ENCODE results near the gene FSTL5. TPM values are rescaled to one million over a fixed set of nuclear protein-coding genes. Genes with fewer than 3 reads are reported as not detected.

Gene FSTL5
- total RNA-seq, 1 experiment from 2014 or later, result not detected

DNA sequence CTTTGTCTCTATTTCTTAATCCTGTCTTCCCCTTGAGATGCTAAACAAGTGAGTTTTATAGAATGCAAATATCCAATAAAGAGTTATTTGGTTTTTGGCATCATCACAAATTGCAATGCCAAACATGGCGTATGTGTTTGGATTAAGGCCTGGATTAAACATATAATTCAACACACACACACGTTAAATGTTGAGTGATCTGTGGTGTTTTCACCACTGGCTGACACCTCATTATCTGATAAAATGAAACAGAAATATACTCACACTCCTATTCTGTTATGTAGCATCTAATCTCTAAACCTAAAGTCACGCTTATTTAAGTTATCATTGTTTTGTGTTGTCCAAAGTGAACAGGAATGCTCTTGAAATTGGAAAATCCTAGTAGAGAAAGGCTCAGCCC is 506.2 kb downstream of the FSTL5 start:
- H4K20me1 ChIP-seq (ENCODE audit: control insufficient read depth, insufficient read depth, insufficient read length), result no peaks in the 10 kb centered on the region
- H3K23me2 ChIP-seq (ENCODE audit: insufficient read length, low read depth, low read length, poor library complexity, severe bottlenecking), result no peaks in the 10 kb centered on the region
- WGBS (ENCODE audit: extremely low coverage, insufficient read length, low lambda C conversion rate), result no CpG with 5 or more reads among the region's 3 CpGs
- Mint-ChIP-seq H3K9me3 (no peaks in the 10 kb centered on the region), H3K36me3 (ENCODE audit: insufficient read depth in 1 of 3, low read depth in 3 of 3) (no peaks in the 10 kb centered on the region), H3K27me3 (ENCODE audit: low read depth) (no peaks in the 10 kb centered on the region; the same call in 1 of the 2 replicates), H3K4me1 (peaks cover 0 to 2% of the 10 kb centered on the region in 2 experiments; a peak in 1 of 4 replicates), H3K4me3 (no peak overlapping the region), H3K27ac (no peak overlapping the region)
- no peaks in the 10 kb centered on the region for H3K9me3 ChIP-seq (ENCODE audit: control insufficient read depth, low read depth, low read length)
- DNase-seq, result no peak
- TF ChIP-seq CTCF (conservative IDR thresholded peaks at IDR 0.05), result no peak
- no peak overlapping the region for H3K56ac ChIP-seq (ENCODE audit: insufficient read length, low read depth, low read length)
- H3K27ac ChIP-seq (ENCODE audit: insufficient read length, low read depth, low read length), result no peak overlapping the region
- no peak overlapping the region for H2BK12ac ChIP-seq (ENCODE audit: insufficient read length, low read depth, low read length)
- H2BK5ac ChIP-seq (ENCODE audit: insufficient read length, low read length), result no peak overlapping the region
- H3K27me3 ChIP-seq (ENCODE audit: insufficient read depth, low read length), result no peaks in the 10 kb centered on the region
- H2AFZ ChIP-seq (ENCODE audit: low read length), result no peak overlapping the region
- H3K23ac ChIP-seq (ENCODE audit: insufficient read length, low read depth, low read length), result no peak overlapping the region
- H2AK5ac ChIP-seq (ENCODE audit: insufficient read length, low read length), result no peak overlapping the region
- no peak overlapping the region for H3T11ph ChIP-seq (ENCODE audit: low read length)
- no peak overlapping the region for H3K18ac ChIP-seq (ENCODE audit: insufficient read length, low read depth, low read length)
- no peak overlapping the region for H4K5ac ChIP-seq (ENCODE audit: insufficient read length, low read depth, low read length)
- no peak overlapping the region for H2BK15ac ChIP-seq (ENCODE audit: low read depth, low read length)
- no peak overlapping the region for H4K8ac ChIP-seq (replicated peaks; ENCODE audit: insufficient read length, low read depth, low read length)
- no peaks in the 10 kb centered on the region for H3K79me1 ChIP-seq (ENCODE audit: insufficient read depth, low read depth, low read length, poor library complexity, severe bottlenecking)
- no peaks in the 10 kb centered on the region for H3K79me2 ChIP-seq (ENCODE audit: insufficient read depth, low read length)
- H3K14ac ChIP-seq (ENCODE audit: insufficient read depth, low read length), result no peak overlapping the region
- no peak overlapping the region for H3K4ac ChIP-seq (ENCODE audit: low read depth, low read length)
- no peak overlapping the region for H3K4me2 ChIP-seq (ENCODE audit: insufficient read depth, insufficient read length, low read length)
- H2BK20ac ChIP-seq (ENCODE audit: low read depth, low read length, poor library complexity, severe bottlenecking), result no peak overlapping the region
- H2BK120ac ChIP-seq (ENCODE audit: low read depth, low read length, poor library complexity, severe bottlenecking), result no peak overlapping the region
- H3K4me1 ChIP-seq (ENCODE audit: insufficient read depth, low read length), result no peaks in the 10 kb centered on the region
- no peak overlapping the region for H4K91ac ChIP-seq (ENCODE audit: insufficient read length, low read depth, low read length)
- H3K9ac ChIP-seq (ENCODE audit: extremely low read depth, insufficient read length, low read length), result no peak overlapping the region

Data from H9 (cell line).